Calu3 (cell line): ENCODE data around the gene CAPG. TPM values are rescaled to one million over a fixed set of nuclear protein-coding genes. Genes with fewer than 3 reads are reported as not detected.

Experiments
- BruUV-seq: library from RNA; stranded (reverse); fragments of 400-500 nt; replicated peaks from 2 replicates; lab custom pipeline; 2021; lab: Mats Ljungman, UMichigan
- CTCF ChIA-PET: fragments of 300-600 bp; sonication (Branson Sonifier 250); formaldehyde crosslinking; loops from one replicate; lab custom pipeline; 2022; ENCODE audit warnings: antibody characterized with exemption; lab: Charles Lee
- DNase-seq: peaks from one replicate; pipeline ENCODE4 v3.0.0; 2022
- H3K27ac Mint-ChIP-seq: one replicate; pipeline ENCODE4 v1.8.0; 2022; ENCODE audit warnings: mixed read lengths; ENCODE audit not compliant: unreplicated experiment
- H3K27me3 Mint-ChIP-seq: one replicate; pipeline ENCODE4 v1.8.0; 2022; ENCODE audit warnings: mixed read lengths; ENCODE audit not compliant: unreplicated experiment
- H3K36me3 Mint-ChIP-seq: one replicate; pipeline ENCODE4 v1.8.0; 2022; ENCODE audit warnings: mild to moderate bottlenecking, moderate library complexity, mixed read lengths; ENCODE audit not compliant: insufficient read depth, unreplicated experiment
- H3K4me1 Mint-ChIP-seq: one replicate; pipeline ENCODE4 v1.8.0; 2022; ENCODE audit warnings: mild to moderate bottlenecking, low read depth, mixed read lengths; ENCODE audit not compliant: unreplicated experiment
- H3K4me3 Mint-ChIP-seq: one replicate; pipeline ENCODE4 v1.8.0; 2022; ENCODE audit warnings: mild to moderate bottlenecking, low read depth, moderate library complexity, mixed read lengths; ENCODE audit not compliant: unreplicated experiment
- H3K9me3 Mint-ChIP-seq: one replicate; pipeline ENCODE4 v1.8.0; 2022; ENCODE audit warnings: low read depth, mixed read lengths; ENCODE audit not compliant: unreplicated experiment
- CTCF ChIP-seq: fragments of 200-600 bp; IDR thresholded peaks from one replicate; pipeline ENCODE4 v1.8.0; 2022; ENCODE audit warnings: antibody characterized with exemption; ENCODE audit not compliant: unreplicated experiment
- intact Hi-C: fragments of 100-400 bp; cut with micrococcal nuclease; formaldehyde crosslinking; loops from one replicate; pipeline ENCODE4 v1.10.0; 2022; ENCODE audit not compliant: unreplicated experiment
- total RNA-seq: library from RNA; stranded (reverse); gene quantifications from 2 replicates; pipeline ENCODE4 v1.2.3, GENCODE V29; 2022

CAPG gene
- total RNA-seq, 1 experiment from 2014 or later = 238 TPM

GRCh38 chr2:85378257-85378656 lies 31.9 kb downstream of the CAPG start:
- H3K4me3 Mint-ChIP-seq = no peak overlapping the region
- no peaks in the 10 kb centered on the region for H3K27me3 Mint-ChIP-seq
- DNase-seq = no peak
- no peaks in the 10 kb centered on the region for H3K36me3 Mint-ChIP-seq
- intact Hi-C loops = no loop called here
- H3K27ac Mint-ChIP-seq = no peak overlapping the region
- CTCF ChIA-PET = no interaction called here
- no peaks in the 10 kb centered on the region for H3K4me1 Mint-ChIP-seq
- BruUV-seq = no TSS peak
- H3K9me3 Mint-ChIP-seq = no peaks in the 10 kb centered on the region
- no peak for TF ChIP-seq CTCF

GRCh38 chr2:85377083-85377482 lies 33.1 kb downstream of the CAPG start:
- H3K36me3 Mint-ChIP-seq = no peaks in the 10 kb centered on the region
- no peaks in the 10 kb centered on the region for H3K9me3 Mint-ChIP-seq
- TF ChIP-seq CTCF = no peak
- CTCF ChIA-PET = no interaction called here
- intact Hi-C loops = no loop called here
- DNase-seq = no peak
- BruUV-seq = no TSS peak
- H3K4me1 Mint-ChIP-seq = no peaks in the 10 kb centered on the region
- no peak overlapping the region for H3K4me3 Mint-ChIP-seq
- no peak overlapping the region for H3K27ac Mint-ChIP-seq
- no peaks in the 10 kb centered on the region for H3K27me3 Mint-ChIP-seq

GRCh38 chr2:85376291-85377065 lies 33.7 kb downstream of the CAPG start:
- no peak overlapping the region for H3K27ac Mint-ChIP-seq
- no peak for DNase-seq
- H3K9me3 Mint-ChIP-seq = no peaks in the 10 kb centered on the region
- BruUV-seq = no TSS peak
- H3K4me1 Mint-ChIP-seq = no peaks in the 10 kb centered on the region
- no peak overlapping the region for H3K4me3 Mint-ChIP-seq
- no peak for TF ChIP-seq CTCF
- no peaks in the 10 kb centered on the region for H3K36me3 Mint-ChIP-seq
- no peaks in the 10 kb centered on the region for H3K27me3 Mint-ChIP-seq
- CTCF ChIA-PET = no interaction called here
- intact Hi-C loops = no loop called here

- no peak for TF ChIP-seq CTCF
- no peak overlapping the region for H3K27ac Mint-ChIP-seq
- H3K36me3 Mint-ChIP-seq = peaks cover 3% of the 10 kb centered on the region
- no peaks in the 10 kb centered on the region for H3K27me3 Mint-ChIP-seq
- no peaks in the 10 kb centered on the region for H3K4me1 Mint-ChIP-seq
- CTCF ChIA-PET = interaction anchor here (0.7 kb wide), 1 partner anchor 10 kb away, joined by 7 read pairs; no protein-coding TSS in a partner anchor
- no peak for DNase-seq
- intact Hi-C loops = no loop called here
- no TSS peak for BruUV-seq
- H3K4me3 Mint-ChIP-seq = no peak overlapping the region
- no peaks in the 10 kb centered on the region for H3K9me3 Mint-ChIP-seq
Measured at GRCh38 chr2:85371045-85371444, 39.1 kb downstream of the CAPG start.
